HepG2 (cell line): Measurements from ENCODE around the gene PIK3CD. TPM values are rescaled to one million over a fixed set of nuclear protein-coding genes. Genes with fewer than 3 reads are reported as not detected.
"Not testable (repeated sequence)": the region's sequence is repeated elsewhere in the genome, so short reads cannot be mapped to it uniquely, and the experiment has no call there.

ENCODE experiments used
- ATAC-seq: fragments of 200-7000 bp; cut with Tn5 transposase; 3 replicates; pipeline ENCODE4 v1.9.1; 2020; ENCODE audit warnings: mild to moderate bottlenecking, moderate library complexity
- BruUV-seq: library from RNA; stranded (reverse); fragments of 400-500 nt; replicated peaks from 2 replicates; lab custom pipeline; 2021; lab: Mats Ljungman, UMichigan
- CTCF ChIA-PET: fragments of 300-600 bp; formaldehyde crosslinking; extraction: SDS; loops from one replicate; lab custom pipeline; 2021; ENCODE audit warnings: low total read pairs, inconsistent platforms, low intra/inter-chr PET ratio; lab: Yijun Ruan, JAX
- POLR2A ChIA-PET: fragments of 350-600 bp; sonication (Branson Sonifier 250); formaldehyde crosslinking; loops from one replicate; lab custom pipeline; 2020; ENCODE audit warnings: antibody characterized with exemption, inconsistent platforms; lab: Yijun Ruan, JAX
- DNase-seq: peaks from one replicate; pipeline ENCODE4 v3.0.0-alpha.2; 2015; ENCODE audit warnings: low spot score
- FAIRE-seq: peaks from 3 replicates; lab custom pipeline; 2011; peaks lifted over from hg19 to GRCh38; lab: Jason Lieb, UNC
- H2AFZ ChIP-seq: one replicate; pipeline ENCODE4 v1.6.1; 2011; ENCODE audit warnings: low read length, inconsistent platforms
- H3K27ac ChIP-seq: fragments of 300-600 bp; 3 replicates; pipeline ENCODE4 v1.8.0; 2011; ENCODE audit warnings: mixed run types, mild to moderate bottlenecking, mixed read lengths, low read length, inconsistent platforms; ENCODE audit not compliant: insufficient read depth; ENCODE audit errors: extremely low read length
- H3K27me3 ChIP-seq, 2 experiments: fragments of 200-600 bp in 1 of 2; 2 replicates in 1 of 2; 3 replicates in 1 of 2; pipeline versions ENCODE4 v1.6.0 to v1.8.0; 2011; ENCODE audit warnings: low read length in 2 of 2, mild to moderate bottlenecking in 2 of 2, moderate library complexity in 2 of 2, inconsistent platforms in 1 of 2; ENCODE audit not compliant: insufficient read depth in 2 of 2, control insufficient read depth in 1 of 2
- H3K36me3 ChIP-seq, 2 experiments: fragments of 200-600 bp in 1 of 2; replicated peaks in 1 of 2; 2 replicates in 1 of 2; 3 replicates in 1 of 2; pipeline versions ENCODE4 v1.5.1 to v1.8.0; 2011; ENCODE audit warnings: low read length in 2 of 2, inconsistent platforms in 1 of 2; ENCODE audit not compliant: insufficient read depth in 2 of 2, control insufficient read depth in 1 of 2
- H3K4me1 ChIP-seq: 2 replicates; pipeline ENCODE4 v1.5.1; 2012; ENCODE audit warnings: low read length, inconsistent platforms; ENCODE audit not compliant: insufficient read depth
- H3K4me2 ChIP-seq: 2 replicates; pipeline ENCODE4 v1.6.0; 2011; ENCODE audit warnings: low read depth, low read length, inconsistent platforms
- H3K4me3 ChIP-seq, 3 experiments: fragments of 200-600 bp in 1 of 3; sonication (generic), shearing (Covaris generic) in 1 of 3; replicated peaks in 1 of 3; 2 replicates each; pipeline ENCODE4 v1.5.1; 2011 to 2016; ENCODE audit warnings: low read length in 3 of 3, inconsistent platforms in 2 of 3, low read depth in 2 of 3, mild to moderate bottlenecking in 2 of 3, control low read depth in 1 of 3, mixed read lengths in 1 of 3; ENCODE audit not compliant: insufficient read depth in 1 of 3
- H3K79me2 ChIP-seq: one replicate; pipeline ENCODE4 v1.6.1; 2011; ENCODE audit warnings: low read length, inconsistent platforms; ENCODE audit not compliant: insufficient read depth
- H3K9ac ChIP-seq: 2 replicates; pipeline ENCODE4 v1.6.0; 2011; ENCODE audit warnings: mild to moderate bottlenecking, low read depth, low read length, inconsistent platforms; ENCODE audit not compliant: insufficient read depth
- H3K9me3 ChIP-seq: 2 replicates; pipeline ENCODE4 v1.5.1; 2012; ENCODE audit warnings: mild to moderate bottlenecking, low read length
- H4K20me1 ChIP-seq: 2 replicates; pipeline ENCODE4 v1.6.0; 2011; ENCODE audit warnings: inconsistent platforms, mild to moderate bottlenecking, low read length, moderate library complexity; ENCODE audit not compliant: insufficient read depth
- AGO1 ChIP-seq: fragments of 200-400 bp; formaldehyde crosslinking; IDR thresholded peaks from 2 replicates; pipeline ENCODE4 v1.6.1; 2017; ENCODE audit warnings: mild to moderate bottlenecking, low read depth, low read length, moderate library complexity; ENCODE audit not compliant: poor library complexity, severe bottlenecking
- DDIT3 ChIP-seq: sonication (generic); formaldehyde crosslinking; IDR thresholded peaks from 2 replicates; pipeline ENCODE4 v1.4.0; 2020; ENCODE audit warnings: mild to moderate bottlenecking, missing genetic modification reagents
- DPF2 ChIP-seq: sonication (generic); formaldehyde crosslinking; IDR thresholded peaks from 2 replicates; pipeline ENCODE4 v1.4.0; 2020; ENCODE audit warnings: mild to moderate bottlenecking, low read depth, missing genetic modification reagents, borderline replicate concordance
- ELF3 ChIP-seq: IDR thresholded peaks from 2 replicates; pipeline ENCODE4 v1.6.1; 2016; ENCODE audit warnings: missing genetic modification reagents, missing compliant biosample characterization
- EP300 ChIP-seq, 3 experiments: sonication (generic) in 1 of 3; formaldehyde crosslinking in 1 of 3; IDR thresholded peaks; 2 replicates each; pipeline versions ENCODE4 v1.5.1 to v1.6.1; 2011 to 2020; ENCODE audit warnings: low read depth in 2 of 3, low read length in 2 of 3, borderline replicate concordance in 1 of 3, improper control_type of control experiment in 1 of 3, mild to moderate bottlenecking in 1 of 3, missing genetic modification reagents in 1 of 3, moderate library complexity in 1 of 3
- FOXM1 ChIP-seq: sonication (generic); formaldehyde crosslinking; IDR thresholded peaks from 2 replicates; pipeline ENCODE4 v1.5.0; 2020; ENCODE audit warnings: missing genetic modification reagents
- GLMP ChIP-seq: sonication (generic); formaldehyde crosslinking; IDR thresholded peaks from 2 replicates; pipeline ENCODE4 v1.9.0; 2021; ENCODE audit warnings: missing genetic modification reagents, mild to moderate bottlenecking, borderline replicate concordance
- HMG20A ChIP-seq: IDR thresholded peaks from 2 replicates; pipeline ENCODE4 v1.6.1; 2016; ENCODE audit warnings: borderline replicate concordance
- TEAD3 ChIP-seq: optimal IDR thresholded peaks from 2 replicates; pipeline ENCODE3; 2016; ENCODE audit warnings: borderline replicate concordance
- ZNF572 ChIP-seq: sonication (generic); formaldehyde crosslinking; IDR thresholded peaks from 2 replicates; pipeline ENCODE4 v1.5.1; 2020; ENCODE audit warnings: mild to moderate bottlenecking, missing genetic modification reagents
- ZNF841 ChIP-seq: sonication (generic); formaldehyde crosslinking; IDR thresholded peaks from 2 replicates; pipeline ENCODE4 v1.8.1; 2023; ENCODE audit warnings: missing genetic modification reagents, borderline replicate concordance
- ZNF879 ChIP-seq: sonication (generic); formaldehyde crosslinking; IDR thresholded peaks from 2 replicates; pipeline ENCODE4 v1.8.1; 2023; ENCODE audit warnings: missing genetic modification reagents
- ZSCAN25 ChIP-seq: sonication (generic); formaldehyde crosslinking; IDR thresholded peaks from 2 replicates; pipeline ENCODE4 v1.8.0; 2022; ENCODE audit warnings: mild to moderate bottlenecking, missing genetic modification reagents
- WGBS: methylation state at CpG from one replicate; pipeline ENCODE4 v1.1.6; 2017; ENCODE audit warnings: low lambda C conversion rate; 5-methylcytosine and 5-hydroxymethylcytosine counted together
- in situ Hi-C: cut with HindIII; loops from 2 replicates; pipeline ENCODE4 v1.10.0; 2017; ENCODE audit warnings: low pct_unique_long_range_greater_than_20kb; ENCODE audit not compliant: extremely low pct_ligation_motif_present
- intact Hi-C: fragments of 100-400 bp; cut with micrococcal nuclease; formaldehyde crosslinking; loops from one replicate; pipeline ENCODE4 v1.10.0; 2022; ENCODE audit not compliant: unreplicated experiment
- polyA plus RNA-seq, 8 experiments: library from polyadenylated mRNA; depleted of rRNA in 3 of 8; stranded (reverse) in 7 of 8; unstranded in 1 of 8; fragments of >200 nt; fragmentation: Illumina TruSeq in 4 of 8; extraction: Trizol in 4 of 8; gene quantifications; 2 replicates each; pipeline versions ENCODE4 v1.2.1 to v1.2.3, GENCODE V29; 2011 to 2016; ENCODE audit warnings: low read depth in 4 of 8, missing spikeins in 1 of 8, mixed read lengths in 1 of 8; ENCODE audit not compliant: insufficient read depth in 1 of 8
- total RNA-seq, 5 experiments: library from RNA; depleted of rRNA; stranded (reverse); fragments of >200 nt; fragmentation: Illumina TruSeq; extraction: Trizol; gene quantifications; 2 replicates each; pipeline ENCODE4 v1.2.3, GENCODE V29; 2016; ENCODE audit warnings: low read depth in 1 of 5
- TF ChIP-seq, protein P1 (sequence below): sonication (generic); formaldehyde crosslinking; IDR thresholded peaks from 2 replicates; pipeline ENCODE4 v1.5.0; 2020; ENCODE audit warnings: missing genetic modification reagents
- TF ChIP-seq, protein P2 (sequence below): sonication (generic); formaldehyde crosslinking; IDR thresholded peaks from 2 replicates; pipeline ENCODE4 v1.5.0; 2020; ENCODE audit warnings: mild to moderate bottlenecking, missing genetic modification reagents, borderline replicate concordance

Gene PIK3CD
- total and polyA plus RNA-seq, 2 of the 13 experiments (the other 11 are each of a cell fraction or from before 2014, with no cell fraction given) = 7.1 to 10.0 TPM

DNA sequence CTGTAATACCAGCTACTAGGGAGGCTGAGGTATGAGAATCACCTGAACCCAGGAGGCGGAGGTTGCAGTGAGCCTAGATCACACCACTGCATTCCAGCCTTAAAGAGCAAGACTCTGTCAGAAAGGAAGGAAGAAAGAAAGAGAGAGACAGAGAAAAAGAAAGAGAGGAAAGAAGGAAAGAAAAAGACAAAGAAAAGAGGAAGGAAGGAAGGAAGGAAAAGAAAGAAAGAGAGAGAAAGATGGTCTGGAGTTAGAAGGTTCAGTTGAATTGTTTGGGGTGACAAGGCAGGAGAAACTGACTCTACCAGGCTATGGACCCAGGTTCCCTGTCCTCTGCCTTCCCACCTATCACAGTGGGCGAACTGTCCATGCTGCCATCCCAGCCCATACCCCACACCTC, 27.4 kb upstream of the PIK3CD start:
- BruUV-seq = no TSS peak
- intact Hi-C loops (no loop called here), in situ Hi-C loops (no loop called here)
- Histone ChIP-seq H3K4me2 (no peak overlapping the region), H3K9ac (no peak overlapping the region), H3K9me3 (no peaks in the 10 kb centered on the region), H4K20me1 (no peaks in the 10 kb centered on the region), H3K36me3 (no peaks in the 10 kb centered on the region), H3K4me1 (peaks cover 27% of the 10 kb centered on the region), H3K27ac (no peak overlapping the region)
- 56% methylated on average over 2 of the region's 2 CpGs for WGBS
- POLR2A ChIA-PET = interaction anchor here (1.1 kb wide), 1 partner anchor 86 kb away, joined by 3 read pairs; no protein-coding TSS in a partner anchor
- CTCF ChIA-PET = no interaction called here
- DNase-seq (no peak), ATAC-seq (no peak)
- no peak for TF ChIP-seq ZNF879 (CRISPR knock-in tag)
- no peak for TF ChIP-seq EP300 (IDR thresholded peaks at IDR 0.05; ENCODE audit: low read depth in 2 of 2, low read length in 2 of 2)
- TF ChIP-seq EP300 (CRISPR knock-in tag; IDR thresholded peaks at IDR 0.05; ENCODE audit: borderline replicate concordance) = no peak
- no peak for TF ChIP-seq DDIT3
- TF ChIP-seq DPF2 (CRISPR knock-in tag) = no peak
- TF ChIP-seq FOXM1 (CRISPR knock-in tag) = no peak
- no peak for TF ChIP-seq TEAD3 (CRISPR knock-in tag)
- TF ChIP-seq GLMP (CRISPR knock-in tag) = no peak
- TF ChIP-seq HMG20A (CRISPR knock-in tag) = no peak
- TF ChIP-seq, protein P1, sequence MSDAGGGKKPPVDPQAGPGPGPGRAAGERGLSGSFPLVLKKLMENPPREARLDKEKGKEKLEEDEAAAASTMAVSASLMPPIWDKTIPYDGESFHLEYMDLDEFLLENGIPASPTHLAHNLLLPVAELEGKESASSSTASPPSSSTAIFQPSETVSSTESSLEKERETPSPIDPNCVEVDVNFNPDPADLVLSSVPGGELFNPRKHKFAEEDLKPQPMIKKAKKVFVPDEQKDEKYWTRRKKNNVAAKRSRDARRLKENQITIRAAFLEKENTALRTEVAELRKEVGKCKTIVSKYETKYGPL (CRISPR knock-in tag) = no peak
- no peak for TF ChIP-seq ZNF841 (CRISPR knock-in tag)
- no peak for TF ChIP-seq ZSCAN25 (CRISPR knock-in tag)
- TF ChIP-seq ELF3 (CRISPR knock-in tag) = no peak
- no peak for TF ChIP-seq ZNF572
- TF ChIP-seq, protein P2, sequence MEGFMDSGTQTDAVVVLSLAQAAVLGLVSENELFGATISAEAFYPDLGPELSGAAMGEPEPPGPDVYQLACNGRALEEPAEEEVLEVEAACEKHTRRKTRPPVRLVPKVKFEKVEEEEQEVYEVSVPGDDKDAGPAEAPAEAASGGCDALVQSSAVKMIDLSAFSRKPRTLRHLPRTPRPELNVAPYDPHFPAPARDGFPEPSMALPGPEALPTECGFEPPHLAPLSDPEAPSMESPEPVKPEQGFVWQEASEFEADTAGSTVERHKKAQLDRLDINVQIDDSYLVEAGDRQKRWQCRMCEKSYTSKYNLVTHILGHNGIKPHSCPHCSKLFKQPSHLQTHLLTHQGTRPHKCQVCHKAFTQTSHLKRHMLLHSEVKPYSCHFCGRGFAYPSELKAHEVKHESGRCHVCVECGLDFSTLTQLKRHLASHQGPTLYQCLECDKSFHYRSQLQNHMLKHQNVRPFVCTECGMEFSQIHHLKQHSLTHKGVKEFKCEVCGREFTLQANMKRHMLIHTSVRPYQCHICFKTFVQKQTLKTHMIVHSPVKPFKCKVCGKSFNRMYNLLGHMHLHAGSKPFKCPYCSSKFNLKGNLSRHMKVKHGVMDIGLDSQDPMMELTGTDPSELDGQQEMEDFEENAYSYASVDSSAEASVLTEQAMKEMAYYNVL (CRISPR knock-in tag) = no peak
- no peak for TF ChIP-seq AGO1
- TF ChIP-seq, all 625 proteins: peak for 0
- Histone ChIP-seq H3K4me3 (no peak overlapping the region), H2AFZ (no peak overlapping the region), H3K27me3 (peaks cover 0 to 11% of the 10 kb centered on the region in 2 experiments; a peak in 4 of 5 replicates), H3K79me2 (no peaks in the 10 kb centered on the region)
- no peak for FAIRE-seq

GRCh38 chr1:9625030-9625429, 26.5 kb upstream of the PIK3CD start:
- H4K20me1 ChIP-seq, in situ Hi-C loops, FAIRE-seq, H3K4me2 ChIP-seq, H3K79me2 ChIP-seq, H3K4me3 ChIP-seq, H3K9me3 ChIP-seq, H2AFZ ChIP-seq, H3K36me3 ChIP-seq, ATAC-seq, CTCF ChIA-PET, POLR2A ChIA-PET, DNase-seq, H3K9ac ChIP-seq, BruUV-seq, H3K27ac ChIP-seq: not testable (repeated sequence)
- Histone ChIP-seq H3K27me3 (peaks cover 0 to 13% of the 10 kb centered on the region in 2 experiments; a peak in 3 of 5 replicates), H3K4me1 (peaks cover 25% of the 10 kb centered on the region)
- intact Hi-C loops = loop anchor here (5.0 kb wide), 1 partner anchor 242 kb away; no protein-coding TSS in a partner anchor
- WGBS = 90% methylated on average over 3 of the region's 3 CpGs
